BJ (cell line): ENCODE measurements around the gene TENT5A. TPM values are rescaled to one million over a fixed set of nuclear protein-coding genes. Genes with fewer than 3 reads are reported as not detected.

Source experiments
- CTCF ChIA-PET: fragments of 350-600 bp; formaldehyde crosslinking; extraction: SDS; loops from one replicate; lab custom pipeline; 2021; ENCODE audit warnings: antibody characterized with exemption, inconsistent platforms; lab: Yijun Ruan, JAX
- POLR2A ChIA-PET: fragments of 300-600 bp; sonication (Branson Sonifier 250); formaldehyde crosslinking; extraction: SDS; loops from one replicate; lab custom pipeline; 2021; ENCODE audit warnings: antibody characterized with exemption; lab: Charles Lee
- DNase-seq: peaks from one replicate; pipeline ENCODE4 v3.0.0-alpha.2; 2011; ENCODE audit warnings: low read depth
- H3K27me3 ChIP-seq: 2 replicates; pipeline ENCODE4 v1.6.0; 2011; ENCODE audit warnings: low read length; ENCODE audit not compliant: control insufficient read depth, insufficient read depth
- H3K36me3 ChIP-seq: 2 replicates; pipeline ENCODE4 v1.5.1; 2011; ENCODE audit warnings: low read length; ENCODE audit not compliant: control insufficient read depth, insufficient read depth
- H3K4me3 ChIP-seq: 2 replicates; pipeline ENCODE4 v1.5.1; 2011; ENCODE audit warnings: low read depth, mild to moderate bottlenecking, control low read depth, low read length
- CTCF ChIP-seq: IDR thresholded peaks from 2 replicates; pipeline ENCODE4 v1.5.1; 2011; ENCODE audit warnings: low read depth, mild to moderate bottlenecking, control low read depth, inconsistent platforms, low read length, moderate library complexity; ENCODE audit not compliant: insufficient read depth
- polyA plus RNA-seq: library from polyadenylated mRNA; depleted of rRNA; stranded (reverse); fragments of >200 nt; gene quantifications from 2 replicates; pipeline ENCODE4 v1.2.3, GENCODE V29; 2011

The TENT5A gene
- polyA plus RNA-seq, 1 experiment, result 9.7 TPM

- no peak for TF ChIP-seq CTCF
- Histone ChIP-seq H3K36me3 (no peaks in the 10 kb centered on the region), H3K4me3 (no peak overlapping the region), H3K27me3 (no peaks in the 10 kb centered on the region)
- ChIA-PET POLR2A (no interaction called here), CTCF (no interaction called here)
- DNase-seq, result no peak
These were observed 7.3 kb upstream of the TENT5A start for GRCh38 chr6:81759782-81760181.

GRCh38 chr6:81758221-81758620 is 5.7 kb upstream of the TENT5A start:
- no peak for DNase-seq
- H3K27me3 ChIP-seq, result no peaks in the 10 kb centered on the region
- no peak for TF ChIP-seq CTCF
- CTCF ChIA-PET, result interaction anchor here (1.2 to 2.4 kb wide), 3 partner anchors 55 to 282 kb away, joined by 3 to 8 read pairs (median 3); no protein-coding TSS in a partner anchor
- H3K36me3 ChIP-seq, result no peaks in the 10 kb centered on the region
- no peak overlapping the region for H3K4me3 ChIP-seq
- POLR2A ChIA-PET, result no interaction called here

GRCh38 chr6:81756690-81757089 is 4.2 kb upstream of the TENT5A start:
- no peak for TF ChIP-seq CTCF
- POLR2A ChIA-PET, result interaction anchor here (0.6 kb wide), 1 partner anchor 816 kb away, joined by 3 read pairs; no protein-coding TSS in a partner anchor

GRCh38 chr6:81755551-81755950 is 3.1 kb upstream of the TENT5A start:
- CTCF ChIA-PET, result interaction anchor here (1.0 to 1.2 kb wide), 2 partner anchors 251 to 284 kb away, joined by 3 to 4 read pairs; no protein-coding TSS in a partner anchor
- POLR2A ChIA-PET, result no interaction called here
- H3K27me3 ChIP-seq, result no peaks in the 10 kb centered on the region
- no peak overlapping the region for H3K4me3 ChIP-seq
- peaks cover 4% of the 10 kb centered on the region; the same call in 1 of the 2 replicates for H3K36me3 ChIP-seq
- no peak for DNase-seq
- no peak for TF ChIP-seq CTCF

More at GRCh38 chr6:81756690-81757089, 4.2 kb upstream of the TENT5A start:
- H3K27me3 ChIP-seq, result no peaks in the 10 kb centered on the region
- no peak overlapping the region for H3K4me3 ChIP-seq
- H3K36me3 ChIP-seq, result peaks cover under 1% of the 10 kb centered on the region; the same call in 1 of the 2 replicates
- CTCF ChIA-PET, result interaction anchor here (1.3 kb wide), 1 partner anchor 10 kb away, joined by 3 read pairs; no protein-coding TSS in a partner anchor
- DNase-seq, result no peak

GRCh38 chr6:81754906-81755305 is 2.4 kb upstream of the TENT5A start:
- Histone ChIP-seq H3K27me3 (no peaks in the 10 kb centered on the region), H3K4me3 (no peak overlapping the region), H3K36me3 (peaks cover 4% of the 10 kb centered on the region; the same call in 1 of the 2 replicates)
- no peak for DNase-seq
- POLR2A ChIA-PET, result no interaction called here
- TF ChIP-seq CTCF, result no peak
- CTCF ChIA-PET, result interaction anchor here (1.0 to 1.6 kb wide), 5 partner anchors 20 to 1149 kb away, joined by 3 to 4 read pairs (median 4); no protein-coding TSS in a partner anchor
